GM12873 (cell line): ENCODE data around the gene RPL7L1.

Source experiments
- CTCF ChIP-seq: IDR thresholded peaks from 2 replicates; pipeline ENCODE4 v1.5.1; 2012; ENCODE audit warnings: low read depth, mild to moderate bottlenecking, moderate library complexity, low read length, control low read depth; ENCODE audit not compliant: insufficient read depth; ENCODE audit errors: missing control alignments

Gene RPL7L1

DNA sequence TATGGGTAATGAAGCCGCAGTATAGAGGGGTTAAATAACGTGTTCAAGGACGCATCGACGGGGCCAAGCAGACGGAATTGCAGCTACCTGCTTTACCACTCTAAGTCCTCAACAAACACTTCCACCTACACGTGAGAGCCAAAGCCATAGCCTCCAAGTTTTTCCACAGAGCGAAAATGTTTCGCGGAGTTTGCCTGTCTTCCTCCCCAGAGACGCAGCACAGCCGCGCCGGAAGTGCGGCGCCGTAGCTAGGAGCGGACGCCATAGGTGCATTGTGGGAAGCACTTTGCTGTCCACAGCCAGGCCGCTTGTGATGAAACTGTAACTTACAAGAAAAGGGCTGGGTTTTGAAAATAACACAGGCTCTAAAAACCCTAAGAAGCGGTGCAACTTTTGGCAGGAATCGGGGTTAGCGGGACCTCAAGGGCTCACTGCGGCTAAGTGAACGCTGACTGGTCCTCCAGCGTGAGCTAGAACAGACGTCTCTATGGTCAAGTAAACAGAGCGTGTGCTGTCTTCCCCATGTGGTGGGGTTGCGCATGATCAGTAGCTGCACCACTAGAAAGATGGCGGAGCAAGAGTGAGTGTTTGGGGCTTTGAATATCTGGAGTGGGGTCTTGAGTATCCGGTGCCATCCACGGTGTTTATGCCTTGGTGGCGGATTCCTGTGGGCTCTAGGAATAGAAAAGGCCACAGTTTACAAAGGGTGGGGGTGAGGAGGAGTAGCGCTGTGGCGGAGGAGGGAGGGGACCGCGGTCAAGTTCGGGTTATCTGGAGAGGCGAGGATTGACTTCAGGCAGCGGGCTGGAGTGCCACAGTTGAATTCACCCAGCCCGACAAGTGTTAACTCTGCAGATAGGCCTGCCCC lies at the start of gene RPL7L1:
RPL7L1 (plus strand) TSS at position 245 of the 868 bp plus-strand sequence; CDS start at position 540, 295 bp downstream.
- TF ChIP-seq CTCF: no peak

DNA sequence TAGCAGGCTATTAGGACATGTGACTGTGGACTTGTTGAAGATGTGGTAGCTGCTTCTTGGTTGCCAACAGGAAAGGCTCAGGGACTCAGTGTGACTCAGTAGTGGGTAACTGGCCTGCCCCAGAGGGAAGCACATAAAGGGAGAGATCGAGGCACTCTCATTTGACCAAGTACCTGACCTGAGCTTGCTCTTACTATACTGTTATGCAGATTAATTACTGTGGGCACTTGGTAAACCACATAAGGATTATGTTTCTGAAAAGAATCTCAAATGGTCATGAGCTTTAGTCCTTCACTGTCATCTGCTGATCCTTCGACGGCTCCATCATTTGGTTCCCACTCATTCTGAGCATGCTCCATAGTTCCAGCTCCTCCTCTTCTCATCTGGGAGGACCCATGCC lies 48.2 kb upstream of the RPL7L1 start:
- TF ChIP-seq CTCF: no peak

- TF ChIP-seq CTCF: no peak
These were observed 45.4 kb upstream of the RPL7L1 start for GRCh38 chr6:42834056-42834455.

DNA sequence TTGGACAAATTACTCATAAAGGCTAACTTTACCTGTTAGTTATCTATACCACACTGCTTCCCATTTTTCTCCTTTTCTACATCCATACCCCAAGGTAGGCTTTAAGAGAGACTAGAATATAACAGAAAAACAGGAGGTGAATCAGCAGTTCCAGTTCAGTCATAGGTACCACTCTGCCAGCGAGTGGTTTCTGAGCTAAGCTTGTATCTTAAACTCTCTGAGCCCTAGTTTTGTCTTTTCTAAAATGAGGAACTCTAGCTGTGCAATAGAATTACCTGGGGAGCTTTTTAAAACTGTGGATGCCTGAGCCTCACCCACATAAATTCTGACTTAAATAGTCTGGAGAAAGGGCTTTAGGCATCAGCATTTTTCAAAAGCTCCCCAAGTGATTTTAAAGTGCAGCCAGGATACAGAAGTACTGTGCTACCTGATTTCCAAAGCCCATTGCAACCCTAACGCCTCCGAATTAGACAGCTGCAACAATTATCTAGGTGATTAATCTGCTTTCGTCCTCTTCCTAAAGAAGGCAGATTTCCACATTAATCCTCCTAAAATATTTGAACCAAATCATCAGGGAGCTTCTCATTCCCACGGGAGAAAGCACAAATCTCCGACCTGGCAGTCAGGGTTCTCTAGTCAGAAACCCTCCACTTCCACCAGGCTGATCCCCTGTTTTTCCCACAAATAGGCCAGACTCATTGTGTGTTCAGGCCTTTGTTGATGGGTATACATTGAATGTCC lies 37.4 kb upstream of the RPL7L1 start:
- no peak for TF ChIP-seq CTCF

GRCh38 chr6:42845327-42845694 lies 34.1 kb upstream of the RPL7L1 start:
- TF ChIP-seq CTCF: no peak

DNA sequence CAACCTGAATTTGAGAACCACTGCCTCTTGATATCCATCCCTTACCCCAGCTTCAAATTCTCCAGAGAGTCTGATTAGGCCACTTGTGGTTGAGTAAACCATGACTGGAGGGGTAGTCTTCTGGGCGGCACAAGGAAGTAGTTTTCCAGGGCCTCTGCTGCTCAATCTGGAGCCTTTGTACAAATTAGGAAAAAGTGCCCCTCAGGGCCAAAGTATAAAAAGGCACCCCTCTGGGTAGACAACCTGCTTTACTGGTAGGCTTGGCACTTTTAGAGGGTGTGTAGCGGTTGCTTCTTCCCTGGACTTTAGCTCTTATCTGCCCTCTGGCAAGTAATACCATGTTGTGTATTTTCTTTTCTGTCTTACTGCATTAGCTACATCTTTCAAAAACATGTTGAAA lies 32.9 kb upstream of the RPL7L1 start:
- TF ChIP-seq CTCF: no peak

DNA sequence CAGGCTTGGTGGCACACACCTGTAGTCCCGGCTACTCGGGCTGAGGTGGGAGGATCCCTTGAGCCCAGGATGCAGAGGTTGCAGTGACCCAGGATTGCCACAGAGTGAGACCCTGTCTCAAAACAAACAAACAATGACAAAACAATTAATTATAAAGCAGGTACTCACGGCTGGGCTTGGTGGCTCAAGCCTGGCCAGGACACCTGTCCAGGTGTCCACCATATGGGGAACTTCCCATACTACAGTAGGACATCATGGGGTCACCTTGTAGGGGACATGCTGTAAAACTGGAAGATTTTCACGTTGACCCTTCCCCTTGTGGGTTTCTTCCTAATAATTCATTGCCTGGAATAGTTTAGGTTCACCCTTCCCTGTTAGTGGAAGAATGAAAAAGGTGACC lies 30.7 kb upstream of the RPL7L1 start:
- TF ChIP-seq CTCF: no peak
